Caco-2 (cell line): Measurements from ENCODE around the gene L3MBTL4. TPM values are rescaled to one million over a fixed set of nuclear protein-coding genes. Genes with fewer than 3 reads are reported as not detected.

ENCODE experiments used
- BruUV-seq: library from RNA; stranded (reverse); fragments of 400-500 nt; replicated peaks from 2 replicates; lab custom pipeline; 2021; lab: Mats Ljungman, UMichigan
- CTCF ChIA-PET: fragments of 300-600 bp; sonication (Branson Sonifier 250); formaldehyde crosslinking; loops from one replicate; lab custom pipeline; 2022; ENCODE audit warnings: antibody characterized with exemption; lab: Charles Lee
- POLR2A ChIA-PET: fragments of 300-600 bp; sonication (Branson Sonifier 250); formaldehyde crosslinking; loops from one replicate; lab custom pipeline; 2022; ENCODE audit warnings: antibody characterized with exemption; lab: Charles Lee
- DNase-seq, 2 experiments: peaks; one replicate each; pipeline versions ENCODE4 v3.0.0 to v3.0.0-alpha.2; 2020 to 2022
- H3K27me3 ChIP-seq: replicated peaks from 2 replicates; pipeline ENCODE4 v1.6.0; 2011; ENCODE audit warnings: low read length; ENCODE audit not compliant: control insufficient read depth, insufficient read depth
- H3K36me3 ChIP-seq: 2 replicates; pipeline ENCODE4 v1.5.1; 2011; ENCODE audit warnings: low read length; ENCODE audit not compliant: control insufficient read depth, insufficient read depth
- H3K4me1 ChIP-seq: fragments of 250-450 bp; sonication (Bioruptor Pico); 2 replicates; pipeline ENCODE4 v1.5.1; 2020; ENCODE audit warnings: mild to moderate bottlenecking
- H3K4me3 ChIP-seq: 2 replicates; pipeline ENCODE4 v1.5.1; 2011; ENCODE audit warnings: low read depth, mild to moderate bottlenecking, control low read depth, low read length
- H3K9me3 ChIP-seq: fragments of 250-450 bp; sonication (Bioruptor Pico); 2 replicates; pipeline ENCODE4 v1.5.1; 2020; ENCODE audit warnings: mild to moderate bottlenecking, moderate library complexity
- H3K27ac Mint-ChIP-seq: one replicate; pipeline ENCODE4 v1.8.0; 2022; ENCODE audit warnings: mixed read lengths; ENCODE audit not compliant: unreplicated experiment
- H3K27me3 Mint-ChIP-seq: one replicate; pipeline ENCODE4 v1.8.0; 2022; ENCODE audit warnings: mixed read lengths; ENCODE audit not compliant: insufficient read depth, unreplicated experiment
- H3K36me3 Mint-ChIP-seq: one replicate; pipeline ENCODE4 v1.8.0; 2022; ENCODE audit warnings: mild to moderate bottlenecking, mixed read lengths; ENCODE audit not compliant: insufficient read depth, unreplicated experiment
- H3K4me1 Mint-ChIP-seq: one replicate; pipeline ENCODE4 v1.8.0; 2022; ENCODE audit warnings: low read depth, mixed read lengths; ENCODE audit not compliant: unreplicated experiment
- H3K4me3 Mint-ChIP-seq: one replicate; pipeline ENCODE4 v1.8.0; 2022; ENCODE audit warnings: mild to moderate bottlenecking, moderate library complexity, mixed read lengths; ENCODE audit not compliant: unreplicated experiment
- H3K9me3 Mint-ChIP-seq: one replicate; pipeline ENCODE4 v1.8.0; 2022; ENCODE audit warnings: mixed read lengths; ENCODE audit not compliant: unreplicated experiment
- intact Hi-C: fragments of 100-400 bp; cut with micrococcal nuclease; formaldehyde crosslinking; loops from one replicate; pipeline ENCODE4 v1.10.0; 2022; ENCODE audit not compliant: unreplicated experiment
- total RNA-seq: library from RNA; stranded (reverse); gene quantifications from 2 replicates; pipeline ENCODE4 v1.2.3, GENCODE V29; 2022
- TF ChIP-seq, protein P1 (sequence below), 2 experiments: fragments of 200-600 bp in 1 of 2; IDR thresholded peaks; 1 replicate in 1 of 2; 2 replicates in 1 of 2; pipeline versions ENCODE4 v1.5.1 to v1.8.0; 2011 to 2022; ENCODE audit warnings: antibody characterized with exemption in 1 of 2, control low read depth in 1 of 2, inconsistent platforms in 1 of 2, low read depth in 1 of 2, low read length in 1 of 2, mild to moderate bottlenecking in 1 of 2, moderate library complexity in 1 of 2; ENCODE audit not compliant: insufficient read depth in 1 of 2, severe bottlenecking in 1 of 2, unreplicated experiment in 1 of 2

L3MBTL4 gene
- total RNA-seq, 1 experiment from 2014 or later: 0.23 TPM

DNA sequence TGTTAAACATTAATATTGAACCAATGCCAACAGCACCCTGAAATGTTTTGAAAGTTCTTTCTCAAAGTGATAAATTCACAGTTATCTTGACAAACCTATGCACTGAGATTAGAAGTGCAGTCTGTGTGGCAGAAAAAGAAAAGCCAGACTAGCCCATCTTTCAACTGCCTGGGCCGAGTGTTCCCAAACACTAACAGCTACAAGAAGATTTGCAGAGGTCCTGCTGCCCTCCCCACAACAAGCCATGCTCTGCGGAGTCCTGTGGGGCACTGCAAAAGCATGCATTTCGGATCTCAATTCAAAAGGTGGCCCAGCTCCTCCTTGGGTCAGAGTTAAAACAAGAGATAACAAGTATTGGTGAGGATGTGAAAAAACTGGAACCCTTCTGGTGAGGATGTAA is 311.0 kb downstream of the L3MBTL4 start:
- no peaks in the 10 kb centered on the region for H3K4me1 Mint-ChIP-seq
- peaks cover 16% of the 10 kb centered on the region for H3K27me3 Mint-ChIP-seq
- ChIA-PET POLR2A (no interaction called here), CTCF (no interaction called here)
- H3K27ac Mint-ChIP-seq: no peak overlapping the region
- no peaks in the 10 kb centered on the region for H3K27me3 ChIP-seq
- H3K4me3 ChIP-seq: no peak overlapping the region
- TF ChIP-seq, protein P1, sequence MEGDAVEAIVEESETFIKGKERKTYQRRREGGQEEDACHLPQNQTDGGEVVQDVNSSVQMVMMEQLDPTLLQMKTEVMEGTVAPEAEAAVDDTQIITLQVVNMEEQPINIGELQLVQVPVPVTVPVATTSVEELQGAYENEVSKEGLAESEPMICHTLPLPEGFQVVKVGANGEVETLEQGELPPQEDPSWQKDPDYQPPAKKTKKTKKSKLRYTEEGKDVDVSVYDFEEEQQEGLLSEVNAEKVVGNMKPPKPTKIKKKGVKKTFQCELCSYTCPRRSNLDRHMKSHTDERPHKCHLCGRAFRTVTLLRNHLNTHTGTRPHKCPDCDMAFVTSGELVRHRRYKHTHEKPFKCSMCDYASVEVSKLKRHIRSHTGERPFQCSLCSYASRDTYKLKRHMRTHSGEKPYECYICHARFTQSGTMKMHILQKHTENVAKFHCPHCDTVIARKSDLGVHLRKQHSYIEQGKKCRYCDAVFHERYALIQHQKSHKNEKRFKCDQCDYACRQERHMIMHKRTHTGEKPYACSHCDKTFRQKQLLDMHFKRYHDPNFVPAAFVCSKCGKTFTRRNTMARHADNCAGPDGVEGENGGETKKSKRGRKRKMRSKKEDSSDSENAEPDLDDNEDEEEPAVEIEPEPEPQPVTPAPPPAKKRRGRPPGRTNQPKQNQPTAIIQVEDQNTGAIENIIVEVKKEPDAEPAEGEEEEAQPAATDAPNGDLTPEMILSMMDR (IDR thresholded peaks at IDR 0.05; ENCODE audit: insufficient read depth in 1 of 2, low read depth in 1 of 2, low read length in 1 of 2, severe bottlenecking in 1 of 2, unreplicated experiment in 1 of 2): no peak
- H3K4me3 Mint-ChIP-seq: no peak overlapping the region
- BruUV-seq: no TSS peak
- no peak for DNase-seq
- intact Hi-C loops: no loop called here
- no peaks in the 10 kb centered on the region for H3K36me3 ChIP-seq
- H3K36me3 Mint-ChIP-seq: no peaks in the 10 kb centered on the region
- no peaks in the 10 kb centered on the region for H3K4me1 ChIP-seq
- no peaks in the 10 kb centered on the region for H3K9me3 ChIP-seq
- no peaks in the 10 kb centered on the region for H3K9me3 Mint-ChIP-seq

DNA sequence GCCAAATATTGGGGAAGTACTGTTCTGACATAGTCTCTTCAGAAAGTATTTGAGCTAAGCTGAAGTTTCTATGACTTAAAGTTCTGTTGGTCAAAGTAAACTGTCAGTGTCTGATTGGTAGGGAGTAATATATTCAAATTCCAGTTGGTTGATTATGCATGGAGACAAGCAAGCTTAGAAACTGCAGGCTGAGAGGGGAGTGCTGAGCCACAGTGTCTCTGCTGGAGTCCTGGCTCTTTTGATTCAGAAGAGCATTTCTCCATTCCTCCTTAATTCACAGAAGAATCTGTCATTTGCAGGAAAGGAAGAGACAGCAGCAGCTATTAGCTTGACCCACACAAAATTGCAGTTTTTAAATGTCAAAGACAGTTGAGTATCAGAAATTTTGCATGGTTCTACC is 318.0 kb downstream of the L3MBTL4 start:
- POLR2A ChIA-PET: no interaction called here
- no TSS peak for BruUV-seq
- Histone ChIP-seq H3K27me3 (no peaks in the 10 kb centered on the region), H3K9me3 (no peaks in the 10 kb centered on the region), H3K4me1 (no peaks in the 10 kb centered on the region), H3K36me3 (no peaks in the 10 kb centered on the region), H3K4me3 (no peak overlapping the region)
- no peak for DNase-seq
- Mint-ChIP-seq H3K4me3 (no peak overlapping the region), H3K4me1 (no peaks in the 10 kb centered on the region), H3K27me3 (peaks cover 27% of the 10 kb centered on the region), H3K36me3 (no peaks in the 10 kb centered on the region), H3K27ac (no peak overlapping the region), H3K9me3 (no peaks in the 10 kb centered on the region)
- intact Hi-C loops: no loop called here
- CTCF ChIA-PET: no interaction called here
- TF ChIP-seq, protein P1 (IDR thresholded peaks at IDR 0.05; ENCODE audit: insufficient read depth in 1 of 2, low read depth in 1 of 2, low read length in 1 of 2, severe bottlenecking in 1 of 2, unreplicated experiment in 1 of 2): no peak

DNA sequence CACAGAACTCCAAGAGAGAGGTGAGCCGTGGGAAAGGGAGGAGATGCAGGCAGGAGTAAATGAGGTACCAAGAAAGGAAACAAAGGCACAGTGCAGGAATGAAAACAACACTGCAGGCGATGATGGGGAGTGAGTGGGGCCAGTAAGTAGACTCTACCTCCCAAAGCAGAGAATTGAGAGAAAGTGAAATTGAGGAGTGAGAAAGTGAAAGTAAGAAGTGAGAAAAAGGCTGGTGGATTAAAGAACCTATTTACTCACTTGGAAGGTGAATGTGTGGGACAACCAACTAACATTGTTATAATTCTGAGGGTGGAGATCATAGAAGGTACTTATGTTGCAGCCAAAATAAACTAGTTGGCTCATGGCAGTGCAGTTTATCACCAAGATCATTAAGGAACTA is 326.3 kb downstream of the L3MBTL4 start:
- no peaks in the 10 kb centered on the region for H3K36me3 Mint-ChIP-seq
- H3K4me3 Mint-ChIP-seq: no peak overlapping the region
- no peak overlapping the region for H3K4me3 ChIP-seq
- H3K36me3 ChIP-seq: no peaks in the 10 kb centered on the region
- no TSS peak for BruUV-seq
- intact Hi-C loops: no loop called here
- H3K27me3 ChIP-seq: no peaks in the 10 kb centered on the region
- H3K9me3 ChIP-seq: no peaks in the 10 kb centered on the region
- no peaks in the 10 kb centered on the region for H3K9me3 Mint-ChIP-seq
- no peaks in the 10 kb centered on the region for H3K4me1 Mint-ChIP-seq
- H3K27me3 Mint-ChIP-seq: peaks cover 9% of the 10 kb centered on the region
- no peak overlapping the region for H3K27ac Mint-ChIP-seq
- no peaks in the 10 kb centered on the region for H3K4me1 ChIP-seq
- no peak for DNase-seq
- ChIA-PET POLR2A (no interaction called here), CTCF (no interaction called here)
- TF ChIP-seq, protein P1 (IDR thresholded peaks at IDR 0.05; ENCODE audit: insufficient read depth in 1 of 2, low read depth in 1 of 2, low read length in 1 of 2, severe bottlenecking in 1 of 2, unreplicated experiment in 1 of 2): no peak
